GM12878 (cell line): ENCODE results near the gene TP53RK. TPM values are rescaled to one million over a fixed set of nuclear protein-coding genes. Genes with fewer than 3 reads are reported as not detected.

Experiments used
- ATAC-seq: fragments of 200-7000 bp; cut with Tn5 transposase; 3 replicates; pipeline ENCODE4 v1.9.1; 2020; ENCODE audit warnings: mild to moderate bottlenecking, moderate library complexity
- BruUV-seq: library from RNA; stranded (reverse); fragments of 400-500 nt; replicated peaks from 2 replicates; lab custom pipeline; 2021; lab: Mats Ljungman, UMichigan
- CTCF ChIA-PET: fragments of 300-600 bp; sonication (Branson Sonifier 250); formaldehyde crosslinking; extraction: SDS; loops from one replicate; lab custom pipeline; 2021; ENCODE audit warnings: inconsistent platforms; lab: Yijun Ruan, JAX
- POLR2A ChIA-PET: fragments of 350-600 bp; formaldehyde crosslinking; extraction: SDS; loops from one replicate; lab custom pipeline; 2021; ENCODE audit warnings: inconsistent platforms; lab: Charles Lee
- RAD21 ChIA-PET: fragments of 300-600 bp; sonication (Branson Sonifier 250); formaldehyde crosslinking; loops from one replicate; lab custom pipeline; 2023; ENCODE audit warnings: antibody characterized with exemption; ENCODE audit not compliant: unreplicated experiment; lab: Charles Lee
- SMC1A ChIA-PET: fragments of 300-600 bp; sonication (Branson Sonifier 250); formaldehyde crosslinking; loops from one replicate; lab custom pipeline; 2023; ENCODE audit not compliant: unreplicated experiment, uncharacterized antibody; lab: Charles Lee
- DNase-seq: peaks from one replicate; pipeline ENCODE4 v3.0.0-alpha.2; 2011; ENCODE audit warnings: low read depth, low spot score
- FAIRE-seq: peaks from 3 replicates; lab custom pipeline; 2011; peaks lifted over from hg19 to GRCh38; lab: Jason Lieb, UNC
- H2AFZ ChIP-seq: 2 replicates; pipeline ENCODE4 v1.6.0; 2011; ENCODE audit warnings: low read depth, low read length, control low read depth; ENCODE audit not compliant: control insufficient read depth
- H3K27ac ChIP-seq: 2 replicates; pipeline ENCODE4 v1.5.1; 2011; ENCODE audit warnings: control low read depth; ENCODE audit not compliant: control insufficient read depth, insufficient read depth
- H3K27me3 ChIP-seq, 2 experiments: replicated peaks in 1 of 2; 2 replicates each; pipeline versions ENCODE4 v1.6.0 to v1.6.1; 2011; ENCODE audit warnings: low read length in 1 of 2; ENCODE audit not compliant: control insufficient read depth in 2 of 2, insufficient read depth in 2 of 2
- H3K36me3 ChIP-seq, 2 experiments: 2 replicates each; pipeline ENCODE4 v1.5.1; 2011; ENCODE audit warnings: low read length in 1 of 2; ENCODE audit not compliant: control insufficient read depth in 2 of 2, insufficient read depth in 2 of 2
- H3K4me1 ChIP-seq: 2 replicates; pipeline ENCODE4 v1.6.1; 2011; ENCODE audit warnings: mild to moderate bottlenecking, low read length, moderate library complexity, mixed read lengths; ENCODE audit not compliant: control insufficient read depth, insufficient read depth
- H3K4me2 ChIP-seq: 2 replicates; pipeline ENCODE4 v1.6.0; 2011; ENCODE audit warnings: control low read depth; ENCODE audit not compliant: control insufficient read depth, insufficient read depth
- H3K4me3 ChIP-seq: fragments of 200-600 bp; sonication (generic); 2 replicates; pipeline ENCODE4 v1.5.1; 2016
- H3K79me2 ChIP-seq: 2 replicates; pipeline ENCODE4 v1.6.0; 2011; ENCODE audit warnings: low read length; ENCODE audit not compliant: control insufficient read depth, insufficient read depth
- H3K9ac ChIP-seq: 2 replicates; pipeline ENCODE4 v1.8.0; 2011; ENCODE audit warnings: low read length, control low read depth, mixed read lengths; ENCODE audit not compliant: control insufficient read depth, insufficient read depth
- H3K9me3 ChIP-seq: replicated peaks from 3 replicates; pipeline ENCODE4 v1.5.1; 2011; ENCODE audit warnings: mild to moderate bottlenecking, low read length; ENCODE audit not compliant: control insufficient read depth, insufficient read depth
- H4K20me1 ChIP-seq: 2 replicates; pipeline ENCODE4 v1.6.0; 2011; ENCODE audit not compliant: control insufficient read depth, insufficient read depth
- BCL11A ChIP-seq: IDR thresholded peaks from 2 replicates; pipeline ENCODE4 v1.6.1; 2011; ENCODE audit warnings: low read depth, low read length
- HSF1 ChIP-seq: fragments of 150-350 bp; IDR thresholded peaks from 2 replicates; pipeline ENCODE4 v1.6.1; 2014; ENCODE audit warnings: mild to moderate bottlenecking, low read depth, low read length
- RCOR1 ChIP-seq: conservative IDR thresholded peaks from 2 replicates; pipeline ENCODE4 v1.6.1; 2012; ENCODE audit warnings: low read depth, low read length, improper control_type of control experiment
- REST ChIP-seq: IDR thresholded peaks from 2 replicates; pipeline ENCODE4 v1.6.1; 2012; ENCODE audit warnings: mild to moderate bottlenecking, low read depth, low read length
- SREBF1 ChIP-seq: IDR thresholded peaks from 2 replicates; pipeline ENCODE4 v1.6.1; 2012; ENCODE audit warnings: mild to moderate bottlenecking, low read length
- TCF12 ChIP-seq: IDR thresholded peaks from 2 replicates; pipeline ENCODE4 v1.6.1; 2011; ENCODE audit warnings: low read depth, mild to moderate bottlenecking, low read length
- WRNIP1 ChIP-seq: IDR thresholded peaks from 2 replicates; pipeline ENCODE4 v1.6.1; 2011; ENCODE audit warnings: low read depth, low read length, improper control_type of control experiment, borderline replicate concordance
- WGBS: methylation state at CpG from one replicate; pipeline ENCODE4 v1.1.6; 2016; ENCODE audit warnings: low lambda C conversion rate; ENCODE audit not compliant: insufficient replicate concordance, insufficient coverage; ENCODE audit errors: missing lambda C conversion rate; 5-methylcytosine and 5-hydroxymethylcytosine counted together
- in situ Hi-C: fragments of 300-500 bp; cut with MboI; formaldehyde crosslinking; loops from 9 replicates; pipeline ENCODE4 v1.14.3; 2018; ENCODE audit warnings: mixed read lengths
- intact Hi-C: fragments of 100-400 bp; cut with micrococcal nuclease; formaldehyde crosslinking; loops from one replicate; pipeline ENCODE4 v1.14.2; 2022; ENCODE audit not compliant: unreplicated experiment
- polyA plus RNA-seq, 11 experiments: library from polyadenylated mRNA; depleted of rRNA in 4 of 11; unstranded in 6 of 11; stranded (reverse) in 5 of 11; fragments of >200 nt; fragmentation: Nextera tagmentation in 4 of 11; fragmentation: Illumina TruSeq in 1 of 11; extraction: Ambion mirVana in 4 of 11; extraction: Trizol in 1 of 11; gene quantifications; 1 replicate in 1 of 11; 2 replicates in 10 of 11; pipeline versions ENCODE4 v1.2.1 to v1.2.3, GENCODE V29; 2011 to 2016; ENCODE audit warnings: inconsistent platforms in 2 of 11, missing spikeins in 2 of 11, low read depth in 1 of 11
- total RNA-seq, 4 experiments: library from RNA; depleted of rRNA in 3 of 4; stranded (reverse); fragments of >200 nt in 3 of 4; fragmentation: Illumina TruSeq in 1 of 4; extraction: Trizol in 1 of 4; gene quantifications; 2 replicates each; pipeline versions ENCODE4 v1.2.1 to v1.2.3, GENCODE V29; 2013 to 2021
- TF ChIP-seq, protein P1 (sequence below): IDR thresholded peaks from 2 replicates; pipeline ENCODE4 v1.6.1; 2012; ENCODE audit warnings: low read depth, low read length, improper control_type of control experiment
- TF ChIP-seq, protein P2 (sequence below): IDR thresholded peaks from 2 replicates; pipeline ENCODE4 v1.6.1; 2011; ENCODE audit warnings: borderline replicate concordance, low read depth, mild to moderate bottlenecking, moderate library complexity, mixed read lengths, low read length; ENCODE audit not compliant: insufficient read depth; ENCODE audit errors: extremely low read length

TP53RK gene
- total and polyA plus RNA-seq, 10 of the 15 experiments (the other 5 are each of a cell fraction or from before 2014, with no cell fraction given), result 3.8 to 23.1 (median 16.1) TPM

GRCh38 chr20:46720019-46720418 lies 30.8 kb upstream of the TP53RK start (continued):
- TF ChIP-seq REST, result no peak
- TF ChIP-seq SREBF1, result no peak
- TF ChIP-seq, all 136 proteins: peak for 0

DNA sequence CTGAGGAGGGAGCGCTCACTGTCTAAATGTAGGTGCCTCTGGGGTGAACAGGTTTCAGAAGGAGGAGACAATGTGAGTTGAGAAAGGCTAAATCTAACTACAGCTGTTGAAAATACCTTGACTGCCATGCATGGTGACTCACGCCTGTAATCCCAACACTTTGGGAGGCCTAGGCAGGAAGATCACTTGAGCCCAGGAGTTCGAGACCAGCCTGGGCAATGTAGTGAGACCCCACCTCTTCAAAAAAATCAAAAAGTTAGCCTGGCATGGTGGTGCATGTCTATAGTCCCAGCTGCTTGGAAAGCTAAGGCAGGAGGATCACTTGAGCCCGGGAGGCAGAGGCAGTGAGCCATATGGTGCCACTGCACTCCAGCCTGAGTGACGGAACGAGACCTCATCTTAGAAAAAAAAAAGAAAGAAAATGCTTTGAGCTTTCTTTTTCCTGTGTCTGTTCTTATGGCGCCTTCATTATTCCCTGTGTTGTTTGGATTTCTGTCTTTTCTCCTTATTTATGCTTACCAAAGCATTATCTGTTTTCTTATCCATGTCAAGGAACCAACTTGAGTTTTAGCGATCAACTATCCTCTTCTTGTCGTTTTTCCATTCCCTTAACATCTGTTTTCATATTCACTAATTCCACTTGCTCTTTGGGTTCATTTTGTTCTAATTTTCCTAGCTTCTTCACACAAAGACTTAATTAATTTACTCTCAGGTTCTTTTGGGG lies 28.7 kb upstream of the TP53RK start:
- H3K27me3 ChIP-seq, result no peaks in the 10 kb centered on the region
- no peaks in the 10 kb centered on the region; the same call in 2 of the 3 replicates for H3K9me3 ChIP-seq
- no peak overlapping the region for H3K4me2 ChIP-seq
- intact Hi-C loops, result no loop called here
- no peak overlapping the region for H3K9ac ChIP-seq
- WGBS, result 38% methylated on average over 9 of the region's 9 CpGs
- H3K79me2 ChIP-seq, result no peaks in the 10 kb centered on the region
- H2AFZ ChIP-seq, result no peak overlapping the region
- no peak overlapping the region for H3K4me3 ChIP-seq
- no peaks in the 10 kb centered on the region for H3K4me1 ChIP-seq
- no peak for DNase-seq
- CTCF ChIA-PET, result interaction anchor here (0.7 to 1.1 kb wide), 2 partner anchors 11 to 1712 kb away, joined by 3 read pairs; no protein-coding TSS in a partner anchor
- no peaks in the 10 kb centered on the region for H3K36me3 ChIP-seq
- SMC1A ChIA-PET, result no interaction called here
- no TSS peak for BruUV-seq
- no peak for FAIRE-seq
- TF ChIP-seq, protein P1, sequence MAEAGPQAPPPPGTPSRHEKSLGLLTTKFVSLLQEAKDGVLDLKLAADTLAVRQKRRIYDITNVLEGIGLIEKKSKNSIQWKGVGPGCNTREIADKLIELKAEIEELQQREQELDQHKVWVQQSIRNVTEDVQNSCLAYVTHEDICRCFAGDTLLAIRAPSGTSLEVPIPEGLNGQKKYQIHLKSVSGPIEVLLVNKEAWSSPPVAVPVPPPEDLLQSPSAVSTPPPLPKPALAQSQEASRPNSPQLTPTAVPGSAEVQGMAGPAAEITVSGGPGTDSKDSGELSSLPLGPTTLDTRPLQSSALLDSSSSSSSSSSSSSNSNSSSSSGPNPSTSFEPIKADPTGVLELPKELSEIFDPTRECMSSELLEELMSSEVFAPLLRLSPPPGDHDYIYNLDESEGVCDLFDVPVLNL, result no peak
- TF ChIP-seq BCL11A (no peak), HSF1 (no peak), WRNIP1 (no peak), TCF12 (no peak), RCOR1 (no peak)
- TF ChIP-seq, protein P2, sequence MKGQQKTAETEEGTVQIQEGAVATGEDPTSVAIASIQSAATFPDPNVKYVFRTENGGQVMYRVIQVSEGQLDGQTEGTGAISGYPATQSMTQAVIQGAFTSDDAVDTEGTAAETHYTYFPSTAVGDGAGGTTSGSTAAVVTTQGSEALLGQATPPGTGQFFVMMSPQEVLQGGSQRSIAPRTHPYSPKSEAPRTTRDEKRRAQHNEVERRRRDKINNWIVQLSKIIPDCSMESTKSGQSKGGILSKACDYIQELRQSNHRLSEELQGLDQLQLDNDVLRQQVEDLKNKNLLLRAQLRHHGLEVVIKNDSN, result no peak
- TF ChIP-seq, all 136 proteins: peak for 0
- no peak for ATAC-seq
- POLR2A ChIA-PET, result no interaction called here
- in situ Hi-C loops, result no loop called here
- Histone ChIP-seq H3K27ac (no peak overlapping the region), H4K20me1 (no peaks in the 10 kb centered on the region)
- RAD21 ChIA-PET, result no interaction called here
